ENCODE data around the gene KLHL35. TPM values are rescaled to one million over a fixed set of nuclear protein-coding genes. Genes with fewer than 3 reads are reported as not detected.

The KLHL35 gene
- total and polyA plus RNA-seq, 4 donors, result 0.07 to 0.42 (median 0.15) TPM; not detected in 1

GRCh38 chr11:75383246-75383645, 49.8 kb downstream of the KLHL35 start:
- Histone ChIP-seq H3K9me3 (ENCODE audit: control insufficient read depth in 4 of 4, low read length in 3 of 4) (no peaks in the 10 kb centered on the region), H3K27ac (ENCODE audit: low read depth in 1 of 2, low read length in 2 of 2) (no peak overlapping the region), H3K36me3 (ENCODE audit: control insufficient read depth in 4 of 4, insufficient read depth in 3 of 4, low read depth in 1 of 4, low read length in 3 of 4) (no peaks in the 10 kb centered on the region), H3K4me1 (ENCODE audit: control insufficient read depth in 4 of 4, insufficient read depth in 4 of 4, low read length in 3 of 4) (peaks cover 0 to 5% (median 2%) of the 10 kb centered on the region in 4 donors), H3K27me3 (ENCODE audit: control insufficient read depth in 4 of 4, insufficient read depth in 4 of 4, low read length in 3 of 4) (no peaks in the 10 kb centered on the region), H3K9ac (ENCODE audit: low read depth in 1 of 2, low read length in 2 of 2) (no peak overlapping the region), H3K4me3 (ENCODE audit: low read depth in 1 of 3, low read length in 3 of 3) (no peak overlapping the region)
- TF ChIP-seq FOXA1 (IDR thresholded peaks at IDR 0.05) (no peak), RXRA (IDR thresholded peaks at IDR 0.05) (no peak), FOXA2 (IDR thresholded peaks at IDR 0.05) (no peak), HNF4A (conservative IDR thresholded peaks at IDR 0.05) (no peak), RAD21 (IDR thresholded peaks at IDR 0.05) (no peak), GABPA (IDR thresholded peaks at IDR 0.05 in 1 of 2, conservative IDR thresholded peaks at IDR 0.05 in 1 of 2) (no peak), CTCF (IDR thresholded peaks at IDR 0.05; ENCODE audit: low read depth, low read length, missing input control) (no peak), EGR1 (IDR thresholded peaks at IDR 0.05; ENCODE audit: low read depth in 2 of 2) (no peak), JUND (IDR thresholded peaks at IDR 0.05) (no peak), SP1 (IDR thresholded peaks at IDR 0.05) (no peak), ZBTB33 (IDR thresholded peaks at IDR 0.05) (no peak), YY1 (IDR thresholded peaks at IDR 0.05) (no peak), REST (IDR thresholded peaks at IDR 0.05) (no peak), ATF3 (IDR thresholded peaks at IDR 0.05) (no peak)
- WGBS, result 84% methylated on average over 3 of the region's 3 CpGs
- DNase-seq (ENCODE audit: low spot score), result no peak

- DNase-seq (ENCODE audit: low spot score), result no peak
Observed at GRCh38 chr11:75380716-75381420, 52.1 kb downstream of the KLHL35 start.

More at GRCh38 chr11:75380716-75381420, 52.1 kb downstream of the KLHL35 start:
- H3K9me3 ChIP-seq (ENCODE audit: control insufficient read depth in 4 of 4, low read length in 3 of 4), result no peaks in the 10 kb centered on the region
- peaks cover 0 to 5% (median 1%) of the 10 kb centered on the region in 4 donors for H3K4me1 ChIP-seq (ENCODE audit: control insufficient read depth in 4 of 4, insufficient read depth in 4 of 4, low read length in 3 of 4)
- no peak overlapping the region for H3K9ac ChIP-seq (ENCODE audit: low read depth in 1 of 2, low read length in 2 of 2)
- WGBS, result 80% methylated on average over 7 of the region's 7 CpGs
- H3K27ac ChIP-seq (ENCODE audit: low read depth in 1 of 2, low read length in 2 of 2), result no peak overlapping the region
- H3K27me3 ChIP-seq (ENCODE audit: control insufficient read depth in 4 of 4, insufficient read depth in 4 of 4, low read length in 3 of 4), result no peaks in the 10 kb centered on the region
- H3K4me3 ChIP-seq (ENCODE audit: low read depth in 1 of 3, low read length in 3 of 3), result no peak overlapping the region
- TF ChIP-seq FOXA1 (IDR thresholded peaks at IDR 0.05), result no peak
- TF ChIP-seq TAF1 (conservative IDR thresholded peaks at IDR 0.05), result no peak
- no peak for TF ChIP-seq RAD21 (IDR thresholded peaks at IDR 0.05)
- TF ChIP-seq GABPA (IDR thresholded peaks at IDR 0.05 in 1 of 2, conservative IDR thresholded peaks at IDR 0.05 in 1 of 2), result no peak
- no peak for TF ChIP-seq CTCF (IDR thresholded peaks at IDR 0.05; ENCODE audit: low read depth, low read length, missing input control)
- TF ChIP-seq HNF4A (conservative IDR thresholded peaks at IDR 0.05), result no peak
- no peak for TF ChIP-seq EGR1 (IDR thresholded peaks at IDR 0.05; ENCODE audit: low read depth in 2 of 2)
- no peak for TF ChIP-seq ZBTB33 (IDR thresholded peaks at IDR 0.05)
- TF ChIP-seq FOXA2 (IDR thresholded peaks at IDR 0.05), result no peak
- TF ChIP-seq ATF3 (IDR thresholded peaks at IDR 0.05), result no peak
- no peak for TF ChIP-seq YY1 (IDR thresholded peaks at IDR 0.05)
- no peaks in the 10 kb centered on the region for H3K36me3 ChIP-seq (ENCODE audit: control insufficient read depth in 4 of 4, insufficient read depth in 3 of 4, low read depth in 1 of 4, low read length in 3 of 4)

All from liver (tissue), 9 donors.